ENCODE data around the gene NPTX1. TPM values are rescaled to one million over a fixed set of nuclear protein-coding genes. Genes with fewer than 3 reads are reported as not detected.

Gene NPTX1
- polyA plus RNA-seq, 3 donors = 0.83 to 1.5 (median 1.3) TPM

DNA sequence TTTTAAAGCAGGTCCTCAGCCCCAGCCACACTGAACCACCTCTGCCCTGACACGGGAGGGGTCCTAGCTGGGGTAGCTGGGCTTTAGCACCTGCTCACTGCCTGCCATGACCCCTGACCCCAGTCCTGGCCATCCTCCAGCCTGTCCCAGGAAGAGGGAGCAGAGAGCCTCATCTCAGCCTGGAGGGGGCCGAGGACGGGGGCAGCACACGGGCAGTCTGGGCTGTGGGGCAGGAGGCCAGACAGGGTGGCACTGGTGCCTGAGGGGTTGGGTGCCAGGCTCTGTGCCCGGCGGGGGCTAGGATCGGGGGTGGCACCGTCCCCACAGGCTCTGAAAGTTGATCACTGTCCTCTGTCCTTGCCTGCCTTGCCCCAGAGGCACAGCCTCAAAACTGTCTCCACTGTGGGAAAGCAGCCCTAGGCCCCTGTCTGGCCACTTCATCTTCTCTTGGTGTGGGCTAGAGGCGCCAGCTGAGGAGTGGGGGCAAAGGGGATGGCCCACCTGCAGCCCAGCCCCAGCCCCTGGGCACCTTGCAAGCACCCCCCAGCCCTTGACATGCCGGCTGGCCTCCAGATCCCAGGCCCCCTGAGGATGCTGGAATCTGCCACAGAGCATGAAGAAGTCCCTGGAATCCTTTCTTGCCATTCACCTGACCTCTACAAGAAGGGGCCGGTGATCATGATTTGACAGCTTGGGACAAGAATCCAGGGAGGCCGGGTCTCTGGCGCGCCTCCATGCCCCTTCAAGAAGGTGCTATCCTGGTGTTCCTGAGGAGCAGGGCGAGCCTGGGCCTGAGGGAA is 45.8 kb downstream of the NPTX1 start:
- no peak for DNase-seq (ENCODE audit: low read depth in 3 of 3, low spot score in 2 of 3)

DNA sequence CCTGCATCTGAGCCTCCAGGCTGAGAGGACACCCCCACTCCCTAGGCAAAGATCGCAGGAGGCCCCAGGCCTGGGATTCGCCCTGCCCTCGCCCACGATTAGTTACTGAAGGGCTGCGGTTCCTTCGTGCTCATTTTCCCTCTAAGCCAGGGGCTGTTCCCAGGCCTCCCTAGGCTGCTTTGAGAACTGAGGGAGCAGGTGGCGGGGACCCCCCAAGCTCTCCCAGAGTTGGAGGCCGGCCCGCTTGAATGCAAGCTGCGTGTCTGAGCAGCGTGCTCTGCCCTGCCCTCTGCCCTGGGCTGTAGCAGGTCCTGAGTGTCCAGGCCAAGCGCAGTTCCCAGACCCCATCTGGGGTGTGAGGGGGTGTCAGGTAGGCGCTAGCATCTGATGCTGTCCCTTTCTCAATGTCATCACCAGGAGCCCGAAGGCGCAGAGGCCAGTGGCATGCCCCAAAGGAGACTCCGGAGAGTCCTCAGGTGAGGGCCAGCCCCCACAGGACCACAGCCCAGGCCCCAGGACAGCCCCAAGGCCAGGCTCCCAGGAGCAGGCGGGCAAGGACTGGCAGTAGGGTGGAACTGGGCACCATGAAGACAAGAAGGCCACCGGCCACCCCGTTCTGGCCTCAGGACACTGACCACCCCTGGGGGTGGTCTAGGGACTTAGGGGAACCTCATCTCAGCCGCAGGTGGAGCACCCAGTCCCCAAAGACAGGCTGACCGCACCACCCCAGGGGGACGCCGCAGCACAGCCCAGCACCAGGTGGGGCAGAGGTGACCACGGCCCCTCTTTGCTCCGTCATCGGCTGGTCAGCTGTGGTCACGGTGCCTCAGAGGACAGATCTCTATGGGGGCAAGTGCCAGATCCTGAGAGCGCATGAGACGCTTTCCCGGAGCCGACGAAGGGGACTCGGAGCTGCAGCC is 46.8 kb downstream of the NPTX1 start:
- no peak for DNase-seq (ENCODE audit: low read depth in 3 of 3, low spot score in 2 of 3)

GRCh38 chr17:80428796-80429195 is 47.6 kb downstream of the NPTX1 start:
- no peak for DNase-seq (ENCODE audit: low read depth in 3 of 3, low spot score in 2 of 3)

DNA sequence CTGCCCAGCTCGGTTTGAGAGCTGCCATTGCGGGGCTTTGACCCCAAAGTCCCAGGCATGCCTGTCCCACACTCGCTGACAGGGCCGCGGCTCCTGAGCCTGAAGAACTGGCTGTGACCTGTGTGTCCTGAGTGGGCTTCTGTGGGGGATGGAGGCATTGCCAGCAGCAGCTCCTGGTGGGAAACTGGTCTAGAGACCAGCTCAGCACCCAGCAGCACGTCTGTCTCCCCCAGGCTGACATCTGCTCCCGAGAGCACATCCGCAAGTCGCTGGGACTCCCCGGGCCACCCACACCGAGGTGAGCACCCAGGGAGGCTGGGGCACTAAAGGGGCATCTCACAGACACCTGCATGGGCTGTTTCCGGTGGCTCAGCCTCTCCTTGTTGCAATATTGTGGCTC is 48.0 kb downstream of the NPTX1 start:
- no peak for DNase-seq (ENCODE audit: low read depth in 3 of 3, low spot score in 2 of 3)

GRCh38 chr17:80427366-80428282 is 48.8 kb downstream of the NPTX1 start:
- no peak for DNase-seq (ENCODE audit: low read depth in 3 of 3, low spot score in 2 of 3)

GRCh38 chr17:80426671-80427326 is 49.6 kb downstream of the NPTX1 start:
- peak in 2 of 3 donors; percentile 19 to 39 for DNase-seq (ENCODE audit: low read depth in 3 of 3, low spot score in 2 of 3)

DNA sequence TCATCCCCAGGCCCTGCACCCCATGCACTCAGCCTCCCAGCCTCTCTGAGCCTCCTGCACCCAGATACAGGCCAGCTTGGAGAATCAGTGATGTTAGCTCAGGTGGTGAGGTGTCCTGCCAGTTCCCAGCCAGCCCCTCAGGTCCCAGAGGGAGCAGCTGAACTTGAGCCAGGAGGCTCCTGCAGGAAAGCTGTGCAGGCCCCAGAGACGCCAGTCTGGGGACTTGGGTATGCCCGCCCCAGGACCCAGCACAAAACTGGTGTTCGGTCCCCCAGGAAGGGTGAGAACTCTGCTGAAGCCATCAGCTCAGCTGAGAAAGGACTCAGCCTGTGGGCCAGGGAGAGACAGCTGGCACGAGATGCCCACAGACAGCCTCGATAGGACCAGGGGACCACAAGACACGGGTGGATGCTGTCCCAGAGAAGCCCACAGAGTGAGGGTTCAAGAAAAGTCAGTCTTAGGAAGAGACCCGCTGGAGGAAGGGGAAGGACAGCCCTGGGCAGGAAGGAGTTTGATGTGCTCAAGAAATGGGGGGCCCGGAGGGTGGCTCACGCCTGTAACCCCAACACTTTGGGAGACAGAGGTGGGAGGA is 50.5 kb downstream of the NPTX1 start:
- no peak for DNase-seq (ENCODE audit: low read depth in 3 of 3, low spot score in 2 of 3)

- no peak for DNase-seq (ENCODE audit: low read depth in 3 of 3, low spot score in 2 of 3)
These were observed 51.3 kb downstream of the NPTX1 start for GRCh38 chr17:80424878-80425765.

DNA sequence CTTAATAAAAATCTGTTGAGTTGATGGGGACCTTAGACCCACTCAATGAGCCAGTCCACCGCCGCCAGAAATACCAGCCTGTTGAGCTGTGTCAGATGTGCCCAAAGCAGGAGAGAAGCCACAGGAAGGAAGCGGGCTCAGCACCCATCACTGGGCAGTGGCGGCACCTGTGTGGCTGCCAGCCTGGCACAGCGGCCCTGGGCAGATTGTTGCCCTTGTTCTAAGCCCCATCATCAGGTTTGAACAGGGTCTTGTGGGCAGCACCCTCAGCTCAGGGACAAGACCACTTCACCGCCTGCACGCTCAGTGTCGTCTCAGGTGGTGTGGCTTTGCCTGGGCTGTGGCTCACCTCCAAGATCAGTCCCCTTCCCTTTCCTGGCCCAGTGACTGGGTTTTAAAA is 52.1 kb downstream of the NPTX1 start:
- DNase-seq (ENCODE audit: low read depth in 3 of 3, low spot score in 2 of 3) = no peak

DNA sequence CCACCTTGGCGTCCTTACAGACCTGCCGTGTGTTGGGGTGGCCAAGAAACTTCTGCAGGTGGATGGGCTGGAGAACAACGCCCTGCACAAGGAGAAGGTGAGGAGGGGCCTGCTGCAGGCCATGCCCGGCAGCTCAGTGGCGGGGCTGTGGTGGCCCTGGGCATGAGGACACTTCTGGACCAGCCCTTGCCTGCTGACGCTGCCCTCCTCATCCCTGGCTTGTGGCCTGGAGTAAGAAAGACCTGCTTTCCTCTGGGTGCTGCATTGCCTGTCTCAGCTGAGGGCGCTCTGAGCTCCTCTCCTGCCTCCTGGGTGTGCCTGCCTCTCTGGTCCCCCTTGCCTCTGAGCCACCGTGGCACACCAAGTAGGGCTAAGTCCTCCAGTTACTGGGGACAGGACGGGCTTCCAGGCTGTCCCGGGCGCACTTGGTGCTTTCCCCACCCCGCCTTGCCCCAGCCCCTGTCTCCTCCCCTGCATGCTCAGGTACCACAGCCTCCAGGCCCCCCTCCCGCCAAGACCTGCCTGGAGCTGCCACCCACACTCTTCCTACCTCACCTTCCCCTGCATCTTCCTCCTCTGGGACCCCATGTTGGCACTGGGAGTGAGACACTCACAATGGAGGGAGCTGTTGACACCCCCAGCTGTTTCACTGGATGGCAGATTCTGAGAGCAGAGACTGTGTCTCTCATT is 52.7 kb downstream of the NPTX1 start:
- no peak for DNase-seq (ENCODE audit: low read depth in 3 of 3, low spot score in 2 of 3)

- no peak for DNase-seq (ENCODE audit: low read depth in 3 of 3, low spot score in 2 of 3)
These were observed 53.4 kb downstream of the NPTX1 start for GRCh38 chr17:80422981-80423380.

DNA sequence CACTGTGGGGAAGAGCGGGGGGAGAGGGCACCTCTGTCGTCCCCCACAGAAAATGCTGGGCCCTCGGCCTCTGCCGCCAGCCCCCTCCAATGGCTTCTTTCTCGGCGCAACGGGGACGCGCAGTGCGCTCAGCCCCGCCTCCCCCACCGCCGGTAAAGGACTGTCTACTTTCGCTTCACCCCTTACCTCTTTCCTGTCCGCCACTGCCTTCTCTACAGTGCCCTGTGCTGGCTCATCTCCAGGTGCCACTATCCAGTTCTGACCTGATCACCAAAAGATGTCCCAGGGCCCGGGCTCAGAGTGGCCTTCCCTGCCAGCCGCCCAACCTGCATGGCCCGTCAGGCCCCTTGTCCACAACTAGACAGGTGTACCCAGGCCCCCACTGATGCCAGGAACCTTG is 54.1 kb downstream of the NPTX1 start:
- DNase-seq (ENCODE audit: low read depth in 3 of 3, low spot score in 2 of 3) = no peak

DNA sequence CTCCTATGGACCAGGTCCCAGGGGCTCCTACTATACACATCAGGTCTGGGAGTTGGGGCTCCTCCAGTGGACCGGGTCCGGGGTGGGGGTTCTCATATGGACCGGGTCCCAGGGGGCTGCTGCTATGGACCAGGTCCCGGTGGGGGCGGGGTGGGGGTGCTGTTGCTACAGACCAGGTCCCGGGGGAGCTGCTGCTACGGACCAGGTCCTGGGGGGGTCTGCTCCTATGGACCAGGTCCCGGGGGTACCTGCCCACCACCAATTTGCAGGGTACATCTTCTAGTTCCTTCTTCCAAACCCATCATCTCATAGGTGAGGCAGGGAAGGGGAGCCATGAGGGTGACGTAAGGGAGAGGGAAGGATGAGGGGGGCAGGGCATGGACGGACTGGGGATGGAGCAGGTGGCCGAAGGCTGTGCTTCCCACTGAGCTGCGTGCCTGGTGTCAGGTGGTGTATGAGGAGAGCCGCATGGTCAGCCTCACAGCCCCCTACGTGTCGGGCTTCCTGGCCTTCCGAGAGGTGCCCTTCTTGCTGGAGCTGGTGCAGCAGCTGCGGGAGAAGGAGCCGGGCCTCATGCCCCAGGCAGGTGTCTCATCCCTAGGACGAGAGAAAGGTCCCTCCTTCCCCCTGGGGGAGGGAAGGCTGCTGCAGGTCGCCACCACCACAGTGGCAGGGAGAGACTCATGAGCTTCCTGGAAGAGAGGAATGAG is 54.9 kb downstream of the NPTX1 start:
- no peak for DNase-seq (ENCODE audit: low read depth in 3 of 3, low spot score in 2 of 3)

DNA sequence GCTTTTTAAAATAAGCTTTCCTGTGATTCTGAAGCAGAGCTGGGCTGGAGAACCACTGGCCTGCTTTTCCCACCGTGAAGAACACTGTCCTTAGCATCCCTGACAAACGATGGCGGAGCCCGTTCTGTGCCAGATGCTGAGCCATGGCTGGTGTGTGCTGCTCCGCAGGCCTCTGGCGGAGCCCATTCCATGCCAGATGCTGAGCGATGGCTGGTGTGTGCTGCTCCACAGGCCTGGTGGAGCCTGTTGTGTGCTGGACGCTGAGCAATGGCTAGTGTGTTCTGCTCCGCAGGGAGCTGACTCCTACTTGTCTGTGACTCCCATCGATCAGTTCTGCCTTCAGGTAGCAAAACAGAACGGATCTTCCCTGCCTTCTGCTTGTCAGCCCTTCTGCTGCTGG is 57.2 kb downstream of the NPTX1 start:
- no peak for DNase-seq (ENCODE audit: low read depth in 3 of 3, low spot score in 2 of 3)

GRCh38 chr17:80418589-80418988 is 57.8 kb downstream of the NPTX1 start:
- no peak for DNase-seq (ENCODE audit: low read depth in 3 of 3, low spot score in 2 of 3)

Data from right renal cortex interstitium (tissue), 3 donors.